IPS DF 6.9 (cell line): ENCODE measurements around the gene CREM.

ENCODE experiments used
- DNase-seq: peaks from one replicate; pipeline ENCODE4 v3.0.0-alpha.2; 2013; ENCODE audit warnings: low read depth, low spot score
- H3K27ac ChIP-seq: one replicate; pipeline ENCODE4 v1.5.1; 2013; ENCODE audit warnings: low read length, control low read depth
- H3K27me3 ChIP-seq: 2 replicates; pipeline ENCODE4 v1.6.1; 2013; ENCODE audit warnings: mild to moderate bottlenecking, low read length; ENCODE audit not compliant: control insufficient read depth, insufficient read depth
- H3K36me3 ChIP-seq: 2 replicates; pipeline ENCODE4 v1.6.1; 2013; ENCODE audit warnings: low read length; ENCODE audit not compliant: control insufficient read depth, insufficient read depth
- H3K4me1 ChIP-seq: 2 replicates; pipeline ENCODE4 v1.6.1; 2013; ENCODE audit warnings: low read length; ENCODE audit not compliant: control insufficient read depth, insufficient read depth
- H3K4me3 ChIP-seq: 2 replicates; pipeline ENCODE4 v1.5.1; 2013; ENCODE audit warnings: mild to moderate bottlenecking, low read length
- H3K9me3 ChIP-seq: 2 replicates; pipeline ENCODE4 v1.6.1; 2013; ENCODE audit warnings: low read length, inconsistent platforms; ENCODE audit not compliant: control insufficient read depth, insufficient read depth
- WGBS: extraction: QIAGEN DNeasy Blood & Tissue Kit; methylation state at CpG from one replicate; pipeline ENCODE4 v1.1.7; 2013; ENCODE audit warnings: mixed read lengths, missing lambda C conversion rate; ENCODE audit not compliant: insufficient read length, insufficient coverage; 5-methylcytosine and 5-hydroxymethylcytosine counted together

The CREM gene

GRCh38 chr10:35097510-35097909 is 29.1 kb upstream of the CREM start:
- no peaks in the 10 kb centered on the region for H3K36me3 ChIP-seq
- H3K27ac ChIP-seq = no peak overlapping the region
- no CpG with 5 or more reads among the region's 1 CpG for WGBS

GRCh38 chr10:35103882-35104281 is 22.8 kb upstream of the CREM start:
- Histone ChIP-seq H3K4me1 (no peaks in the 10 kb centered on the region), H3K27ac (no peak overlapping the region), H3K4me3 (no peak overlapping the region), H3K36me3 (no peaks in the 10 kb centered on the region), H3K27me3 (no peaks in the 10 kb centered on the region), H3K9me3 (no peaks in the 10 kb centered on the region)
- no peak for DNase-seq
- no CpG with 5 or more reads among the region's 7 CpGs for WGBS

More at GRCh38 chr10:35097510-35097909, 29.1 kb upstream of the CREM start:
- Histone ChIP-seq H3K4me1 (no peaks in the 10 kb centered on the region), H3K9me3 (no peaks in the 10 kb centered on the region), H3K4me3 (no peak overlapping the region), H3K27me3 (no peaks in the 10 kb centered on the region)
- no peak for DNase-seq

GRCh38 chr10:35112571-35112970 is 14.1 kb upstream of the CREM start:
- H3K36me3 ChIP-seq = no peaks in the 10 kb centered on the region
- H3K9me3 ChIP-seq = no peaks in the 10 kb centered on the region
- H3K4me3 ChIP-seq = no peak overlapping the region
- no peak for DNase-seq
- no peak overlapping the region for H3K27ac ChIP-seq
- no peaks in the 10 kb centered on the region for H3K4me1 ChIP-seq
- no peaks in the 10 kb centered on the region for H3K27me3 ChIP-seq
- no CpG with 5 or more reads among the region's 4 CpGs for WGBS

- Histone ChIP-seq H3K9me3 (no peaks in the 10 kb centered on the region), H3K4me3 (no peak overlapping the region), H3K4me1 (no peaks in the 10 kb centered on the region), H3K27me3 (no peaks in the 10 kb centered on the region), H3K27ac (no peak overlapping the region), H3K36me3 (no peaks in the 10 kb centered on the region)
- no CpG with 5 or more reads among the region's 1 CpG for WGBS
- no peak for DNase-seq
Measured at GRCh38 chr10:35119378-35119777, 7.3 kb upstream of the CREM start.

- no peak for DNase-seq
- Histone ChIP-seq H3K4me1 (no peaks in the 10 kb centered on the region), H3K27ac (no peak overlapping the region), H3K36me3 (no peaks in the 10 kb centered on the region), H3K4me3 (no peak overlapping the region), H3K9me3 (no peaks in the 10 kb centered on the region), H3K27me3 (no peaks in the 10 kb centered on the region)
- no CpG with 5 or more reads among the region's 6 CpGs for WGBS
Measured at GRCh38 chr10:35124540-35124939, 2.1 kb upstream of the CREM start.

DNA sequence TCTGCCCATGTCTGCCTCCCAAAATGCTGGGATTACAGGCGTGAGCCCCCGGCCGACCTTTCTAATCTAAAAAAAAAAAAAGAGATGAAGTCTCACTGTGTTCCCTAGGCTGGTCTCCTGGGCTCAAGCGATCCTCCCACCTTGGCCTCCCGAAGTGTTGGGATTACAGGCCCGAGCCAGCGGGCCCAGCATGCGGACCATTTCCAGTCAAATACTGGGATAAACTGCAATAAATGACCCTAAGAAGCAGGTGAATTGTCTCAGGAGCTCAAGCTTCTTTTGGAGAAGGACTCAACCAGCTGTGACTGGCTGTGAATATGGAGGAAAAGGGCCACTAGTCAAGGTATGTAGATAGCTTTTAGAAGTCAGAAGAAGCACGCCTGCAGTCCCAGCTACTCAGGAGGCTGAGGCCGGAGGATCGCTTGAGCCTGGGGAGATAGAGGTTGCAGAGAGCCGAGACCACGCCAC is 550 bp upstream of the CREM start:
- DNase-seq = no peak
- no peaks in the 10 kb centered on the region for H3K9me3 ChIP-seq
- H3K36me3 ChIP-seq = no peaks in the 10 kb centered on the region
- no peaks in the 10 kb centered on the region for H3K27me3 ChIP-seq
- no peaks in the 10 kb centered on the region for H3K4me1 ChIP-seq
- H3K4me3 ChIP-seq = peak overlapping the region; percentile 28; the same call in 1 of the 2 replicates
- H3K27ac ChIP-seq = no peak overlapping the region
- no CpG with 5 or more reads among the region's 13 CpGs for WGBS

GRCh38 chr10:35127289-35127891 is 744 bp downstream of the CREM start:
- WGBS = no CpG with 5 or more reads among the region's 56 CpGs
- no peaks in the 10 kb centered on the region for H3K27me3 ChIP-seq
- H3K9me3 ChIP-seq = no peaks in the 10 kb centered on the region
- peak overlapping the region; percentile 39 for H3K27ac ChIP-seq
- H3K36me3 ChIP-seq = no peaks in the 10 kb centered on the region
- DNase-seq = no peak
- peak overlapping the region; percentile 85 for H3K4me3 ChIP-seq
- H3K4me1 ChIP-seq = no peaks in the 10 kb centered on the region

GRCh38 chr10:35129185-35129674 is 2.6 kb downstream of the CREM start:
- no peak overlapping the region for H3K27ac ChIP-seq
- WGBS = 100% methylated on average over 1 of the region's 1 CpG
- DNase-seq = no peak

DNA sequence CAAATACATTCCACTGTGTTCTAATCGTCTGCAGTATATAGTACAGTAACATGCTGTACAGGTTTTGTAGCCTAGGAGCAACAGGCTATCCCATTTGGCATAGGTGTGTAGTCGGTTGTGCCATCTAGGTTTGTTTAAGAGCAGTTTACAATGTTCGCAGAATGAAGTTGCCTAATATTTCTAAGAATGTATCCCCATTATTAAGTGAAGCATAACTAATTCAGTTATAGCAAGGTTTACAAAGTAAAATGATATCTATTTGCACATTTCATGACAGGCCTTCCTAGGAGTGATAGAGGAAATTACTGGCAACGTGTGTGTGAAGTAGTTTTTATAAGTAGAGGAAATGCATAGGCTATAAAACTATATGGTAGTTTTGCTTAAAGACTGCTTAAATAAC is 4.0 kb downstream of the CREM start:
- no peak overlapping the region for H3K27ac ChIP-seq
- DNase-seq = no peak
- no peaks in the 10 kb centered on the region for H3K36me3 ChIP-seq
- no CpG with 5 or more reads among the region's 4 CpGs for WGBS
- no peaks in the 10 kb centered on the region for H3K27me3 ChIP-seq
- no peaks in the 10 kb centered on the region for H3K9me3 ChIP-seq
- H3K4me1 ChIP-seq = no peaks in the 10 kb centered on the region
- H3K4me3 ChIP-seq = no peak overlapping the region

More at GRCh38 chr10:35129185-35129674, 2.6 kb downstream of the CREM start:
- Histone ChIP-seq H3K4me3 (no peak overlapping the region), H3K36me3 (no peaks in the 10 kb centered on the region), H3K4me1 (no peaks in the 10 kb centered on the region), H3K27me3 (no peaks in the 10 kb centered on the region), H3K9me3 (no peaks in the 10 kb centered on the region)

- Histone ChIP-seq H3K4me1 (no peaks in the 10 kb centered on the region), H3K4me3 (no peak overlapping the region), H3K27me3 (no peaks in the 10 kb centered on the region), H3K36me3 (no peaks in the 10 kb centered on the region), H3K27ac (no peak overlapping the region), H3K9me3 (no peaks in the 10 kb centered on the region)
- WGBS = no CpG with 5 or more reads among the region's 2 CpGs
- DNase-seq = no peak
Measured at GRCh38 chr10:35132727-35133126, 6.1 kb downstream of the CREM start.

GRCh38 chr10:35133586-35133985 is 6.9 kb downstream of the CREM start:
- Histone ChIP-seq H3K27ac (no peak overlapping the region), H3K4me3 (no peak overlapping the region), H3K27me3 (no peaks in the 10 kb centered on the region), H3K9me3 (no peaks in the 10 kb centered on the region), H3K4me1 (no peaks in the 10 kb centered on the region), H3K36me3 (no peaks in the 10 kb centered on the region)
- no peak for DNase-seq
- WGBS = no CpG with 5 or more reads among the region's 1 CpG
